Esophagus muscularis mucosa (tissue), 4 donors: ENCODE measurements around the gene NWD2.

Experiments used
- EP300 ChIP-seq: sonication (generic); formaldehyde crosslinking; IDR thresholded peaks from one replicate; pipeline ENCODE4 v1.6.1; 2017; ENCODE audit warnings: antibody characterized with exemption
- POLR2A ChIP-seq: fragments of 450-650 bp; IDR thresholded peaks from one replicate; pipeline ENCODE4 v1.6.1; 2017; ENCODE audit warnings: antibody characterized with exemption, moderate library complexity, mild to moderate bottlenecking, low read depth
- POLR2AphosphoS5 ChIP-seq, 2 donors: sonication (generic); formaldehyde crosslinking; IDR thresholded peaks; one replicate each; pipeline ENCODE4 v1.6.1; 2017; ENCODE audit warnings: antibody characterized with exemption in 2 of 2
- TF ChIP-seq, protein P1 (sequence below), 3 experiments: fragments of 200-600 bp in 2 of 3; fragments of 450-650 bp in 1 of 3; sonication (generic) in 2 of 3; IDR thresholded peaks; one replicate each; pipeline ENCODE4 v1.5.1; 2017 to 2019; ENCODE audit warnings: antibody characterized with exemption in 3 of 3, mild to moderate bottlenecking in 2 of 3, moderate library complexity in 1 of 3

DNA sequence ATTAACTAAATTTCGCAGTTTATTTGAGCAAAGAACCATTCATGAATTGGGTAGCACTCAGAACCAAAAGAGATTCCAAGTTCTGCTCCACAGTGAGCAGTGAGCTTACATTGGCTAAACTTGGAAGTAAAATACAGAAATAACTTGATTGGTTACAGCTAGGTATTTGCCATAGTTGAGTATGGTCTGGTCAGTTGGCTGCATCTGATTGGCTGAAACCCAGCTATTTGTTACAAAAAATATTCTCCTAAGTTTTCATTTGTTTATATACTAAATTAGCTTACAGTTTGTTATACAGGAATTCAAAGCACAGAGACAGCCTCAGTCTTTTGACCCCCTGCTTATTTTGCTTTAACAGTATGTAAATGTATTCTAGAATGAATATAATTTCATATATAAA is 226.6 kb downstream of the NWD2 start:
- TF ChIP-seq, protein P1, sequence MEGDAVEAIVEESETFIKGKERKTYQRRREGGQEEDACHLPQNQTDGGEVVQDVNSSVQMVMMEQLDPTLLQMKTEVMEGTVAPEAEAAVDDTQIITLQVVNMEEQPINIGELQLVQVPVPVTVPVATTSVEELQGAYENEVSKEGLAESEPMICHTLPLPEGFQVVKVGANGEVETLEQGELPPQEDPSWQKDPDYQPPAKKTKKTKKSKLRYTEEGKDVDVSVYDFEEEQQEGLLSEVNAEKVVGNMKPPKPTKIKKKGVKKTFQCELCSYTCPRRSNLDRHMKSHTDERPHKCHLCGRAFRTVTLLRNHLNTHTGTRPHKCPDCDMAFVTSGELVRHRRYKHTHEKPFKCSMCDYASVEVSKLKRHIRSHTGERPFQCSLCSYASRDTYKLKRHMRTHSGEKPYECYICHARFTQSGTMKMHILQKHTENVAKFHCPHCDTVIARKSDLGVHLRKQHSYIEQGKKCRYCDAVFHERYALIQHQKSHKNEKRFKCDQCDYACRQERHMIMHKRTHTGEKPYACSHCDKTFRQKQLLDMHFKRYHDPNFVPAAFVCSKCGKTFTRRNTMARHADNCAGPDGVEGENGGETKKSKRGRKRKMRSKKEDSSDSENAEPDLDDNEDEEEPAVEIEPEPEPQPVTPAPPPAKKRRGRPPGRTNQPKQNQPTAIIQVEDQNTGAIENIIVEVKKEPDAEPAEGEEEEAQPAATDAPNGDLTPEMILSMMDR (IDR thresholded peaks at IDR 0.05) = no peak
- TF ChIP-seq POLR2A = no peak
- TF ChIP-seq POLR2AphosphoS5 (IDR thresholded peaks at IDR 0.05) = no peak
- TF ChIP-seq EP300 = no peak
